HG03108 (cell line): Measurements from ENCODE around the gene FAIM.
"Not testable (repeated sequence)": the region's sequence is repeated elsewhere in the genome, so short reads cannot be mapped to it uniquely, and the experiment has no call there.

Source experiments
- ATAC-seq: cut with Tn5 transposase; IDR thresholded peaks from one replicate; pipeline ENCODE4 v1.9.1; 2021; ENCODE audit warnings: moderate library complexity; ENCODE audit not compliant: unreplicated experiment

Gene FAIM

DNA sequence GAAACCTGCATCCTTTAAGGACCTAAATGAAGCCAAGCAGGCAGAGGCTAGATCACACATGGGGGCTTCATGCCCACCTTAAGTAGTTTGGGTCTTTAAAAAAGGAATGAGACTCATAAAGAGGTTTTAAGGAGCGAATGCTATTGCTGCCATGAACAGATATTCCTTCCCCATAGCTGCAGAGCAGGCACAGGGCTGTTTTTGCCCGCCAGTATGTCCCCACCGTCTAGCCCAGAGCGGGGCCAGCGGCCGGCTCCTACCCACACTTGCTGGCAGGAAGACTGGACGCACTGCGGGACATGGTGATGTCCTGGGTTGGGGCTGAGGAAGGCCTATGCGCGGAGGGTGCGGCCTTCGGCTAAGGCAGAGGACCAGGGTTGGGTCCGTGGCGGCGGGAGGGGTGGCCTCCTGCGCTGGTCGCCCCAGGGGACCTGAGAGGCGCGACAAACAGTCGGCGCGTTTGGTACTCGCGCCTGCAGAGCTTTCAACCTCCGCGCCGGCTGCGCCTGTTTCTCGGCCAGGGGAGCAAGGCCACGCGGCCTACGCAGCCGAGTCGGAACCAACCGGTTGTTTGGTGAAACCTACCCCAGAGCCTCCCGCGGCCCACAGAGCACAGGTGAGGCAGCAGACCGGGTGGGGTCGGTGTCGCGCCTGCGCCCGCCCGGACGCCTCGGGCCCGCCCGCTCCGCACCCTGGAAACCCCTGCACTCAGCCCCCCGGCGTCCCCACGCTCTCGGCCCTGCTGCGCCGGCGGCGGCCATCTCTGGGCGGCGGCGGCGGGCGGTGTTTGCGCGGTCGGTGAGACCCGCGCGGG, at the start of gene FAIM:
FAIM (plus strand) TSS at position 450 of the 814 bp plus-strand sequence. CDS start 10,956 bp downstream, outside the sequence.
- peak; percentile 66 for ATAC-seq

GRCh38 chr3:138559134-138559533, 49.4 kb upstream of the FAIM start:
- no peak for ATAC-seq

DNA sequence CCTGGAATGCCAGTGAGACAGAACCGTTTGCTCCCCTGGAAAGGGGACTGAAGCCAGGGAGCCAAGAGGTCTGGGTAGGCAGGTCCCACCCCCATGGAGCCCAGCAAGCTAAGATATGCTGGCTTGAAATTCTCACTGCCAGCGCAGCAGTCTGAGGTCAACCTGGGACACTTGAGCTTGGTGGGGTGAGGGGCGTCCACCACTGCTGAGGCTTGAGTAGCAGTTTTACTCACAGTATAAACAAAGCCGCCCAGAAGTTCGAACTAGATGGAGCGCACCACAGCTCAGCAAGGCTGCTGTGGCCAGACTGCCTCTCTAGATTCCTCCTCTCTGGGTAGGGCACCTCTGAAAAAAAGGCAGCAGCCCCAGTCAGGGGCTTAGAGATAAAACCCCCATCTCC, 48.1 kb upstream of the FAIM start:
- no peak for ATAC-seq

GRCh38 chr3:138562902-138563301, 45.7 kb upstream of the FAIM start:
- ATAC-seq, result not testable (repeated sequence)

GRCh38 chr3:138566293-138566692, 42.3 kb upstream of the FAIM start:
- not testable (repeated sequence) for ATAC-seq

- ATAC-seq, result no peak
Measured at GRCh38 chr3:138567403-138567802, 41.2 kb upstream of the FAIM start.

DNA sequence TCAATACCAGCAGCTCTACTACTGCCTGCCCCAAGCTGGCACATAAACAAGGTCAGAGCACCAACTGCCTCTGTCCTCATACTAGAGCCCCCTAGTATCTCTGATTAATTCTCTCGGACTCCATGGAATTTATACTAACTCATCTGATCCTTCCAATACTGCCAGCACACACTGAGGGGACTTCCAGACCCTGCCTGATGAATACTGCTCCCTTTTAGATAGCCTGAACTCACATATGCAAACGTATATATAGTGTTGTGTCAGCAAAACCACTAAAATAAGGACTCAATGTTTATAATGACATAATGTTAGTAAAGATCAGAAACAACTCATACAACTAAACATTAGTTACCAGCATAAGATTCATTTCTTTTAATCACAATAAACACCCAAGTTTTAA, 39.5 kb upstream of the FAIM start:
- ATAC-seq, result no peak

- not testable (repeated sequence) for ATAC-seq
Measured at GRCh38 chr3:138569624-138570023, 38.9 kb upstream of the FAIM start.

DNA sequence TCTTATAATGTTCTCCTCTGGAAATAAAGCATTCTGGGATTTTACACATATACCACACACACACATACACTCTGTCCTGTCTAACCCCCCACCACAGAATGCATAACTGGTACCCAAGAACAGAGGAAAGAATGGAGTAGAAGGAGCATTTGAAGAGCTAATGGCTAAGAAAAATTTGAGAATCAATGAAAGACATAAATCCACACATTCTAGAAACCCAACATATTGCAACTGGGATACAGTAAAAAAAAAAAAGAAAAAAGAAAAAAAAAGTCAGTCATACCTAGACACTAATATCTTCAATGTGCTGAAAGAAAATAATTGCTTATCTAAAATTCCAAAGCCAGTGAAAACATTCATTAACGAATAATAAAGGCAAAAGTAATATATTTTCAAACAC, 35.4 kb upstream of the FAIM start:
- ATAC-seq, result no peak

DNA sequence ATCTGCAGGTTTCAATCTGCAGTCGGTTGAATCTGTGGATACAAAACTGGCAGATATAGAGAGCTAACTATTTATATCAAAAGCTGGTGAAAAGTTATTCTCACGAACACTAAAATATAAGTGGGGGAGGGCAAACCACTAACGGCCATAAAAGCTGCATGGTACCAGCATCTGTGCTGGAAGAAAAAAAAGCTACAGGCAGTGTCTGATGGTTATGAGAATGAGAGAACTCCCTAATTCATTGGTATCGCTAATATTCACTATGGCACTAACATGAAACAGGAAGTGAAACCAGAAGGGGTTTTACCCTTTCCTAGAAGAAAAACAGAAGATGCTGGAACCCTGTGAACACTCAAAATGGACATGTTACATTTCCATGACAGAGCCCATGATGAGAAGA, 30.4 kb upstream of the FAIM start:
- no peak for ATAC-seq

GRCh38 chr3:138578961-138579574, 29.5 kb upstream of the FAIM start:
- ATAC-seq, result no peak

GRCh38 chr3:138587374-138587773, 21.2 kb upstream of the FAIM start:
- ATAC-seq, result no peak

DNA sequence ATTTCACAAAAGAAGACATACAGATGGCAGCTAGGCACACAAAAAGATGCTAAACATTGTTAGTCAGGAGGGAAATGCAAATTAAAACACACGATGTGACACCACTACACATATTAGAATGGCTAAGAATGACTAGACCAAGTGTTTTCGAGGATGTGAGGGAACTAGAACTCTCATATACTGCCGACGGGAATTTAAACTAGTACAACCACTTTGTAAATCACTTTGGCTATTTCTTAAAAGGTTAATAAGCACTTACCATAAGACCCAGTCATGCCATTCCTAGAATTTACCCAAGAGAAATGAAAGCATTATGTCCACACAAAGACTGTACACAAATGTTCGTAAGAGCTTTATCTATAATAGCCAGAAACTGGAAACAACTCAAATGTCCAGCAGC, 20.1 kb upstream of the FAIM start:
- ATAC-seq, result no peak

DNA sequence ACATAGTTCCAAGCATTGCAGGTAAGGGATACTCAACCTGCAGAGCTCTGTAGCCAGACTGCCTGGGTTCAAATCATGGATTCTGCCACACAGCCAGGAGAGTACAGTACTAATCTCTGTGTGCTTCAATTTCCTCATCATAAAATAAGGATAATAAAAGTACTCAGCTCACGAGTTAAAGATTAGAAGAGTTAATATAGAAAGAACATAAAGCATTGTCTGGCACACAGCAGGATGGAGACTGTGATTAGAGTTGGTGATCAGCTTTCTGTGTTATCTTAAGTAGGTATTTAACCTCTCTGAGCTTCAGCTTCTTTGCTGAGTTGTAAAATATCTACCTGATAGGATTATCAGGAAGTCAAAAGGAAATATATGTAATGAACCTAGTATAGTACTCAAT, 17.2 kb upstream of the FAIM start:
- ATAC-seq, result no peak

- ATAC-seq, result no peak
Measured at GRCh38 chr3:138593488-138594149, 15.0 kb upstream of the FAIM start.

- peak; percentile 85 for ATAC-seq
Measured at GRCh38 chr3:138594150-138594934, 14.2 kb upstream of the FAIM start, which contains the start of gene CEP70. Gene CEP70 (minus strand): TSS chr3:138594260. CDS start chr3:138572927, 21,333 bp downstream.

GRCh38 chr3:138594935-138595610, 13.5 kb upstream of the FAIM start:
- ATAC-seq, result no peak

GRCh38 chr3:138597186-138597976, 11.2 kb upstream of the FAIM start:
- ATAC-seq, result not testable (repeated sequence)

GRCh38 chr3:138598534-138598933, 10.0 kb upstream of the FAIM start:
- no peak for ATAC-seq
